GM12874 (cell line): Measurements from ENCODE around the gene LUZP1.
A peak's percentile ranks its signal among the peaks of the same experiment; 100 is the strongest.

Source experiments
- TF ChIP-seq, protein P1 (sequence below): IDR thresholded peaks from 2 replicates; pipeline ENCODE4 v1.5.1; 2011; ENCODE audit warnings: low read depth, mild to moderate bottlenecking, control low read depth, low read length, moderate library complexity; ENCODE audit not compliant: insufficient read depth

LUZP1 gene

DNA sequence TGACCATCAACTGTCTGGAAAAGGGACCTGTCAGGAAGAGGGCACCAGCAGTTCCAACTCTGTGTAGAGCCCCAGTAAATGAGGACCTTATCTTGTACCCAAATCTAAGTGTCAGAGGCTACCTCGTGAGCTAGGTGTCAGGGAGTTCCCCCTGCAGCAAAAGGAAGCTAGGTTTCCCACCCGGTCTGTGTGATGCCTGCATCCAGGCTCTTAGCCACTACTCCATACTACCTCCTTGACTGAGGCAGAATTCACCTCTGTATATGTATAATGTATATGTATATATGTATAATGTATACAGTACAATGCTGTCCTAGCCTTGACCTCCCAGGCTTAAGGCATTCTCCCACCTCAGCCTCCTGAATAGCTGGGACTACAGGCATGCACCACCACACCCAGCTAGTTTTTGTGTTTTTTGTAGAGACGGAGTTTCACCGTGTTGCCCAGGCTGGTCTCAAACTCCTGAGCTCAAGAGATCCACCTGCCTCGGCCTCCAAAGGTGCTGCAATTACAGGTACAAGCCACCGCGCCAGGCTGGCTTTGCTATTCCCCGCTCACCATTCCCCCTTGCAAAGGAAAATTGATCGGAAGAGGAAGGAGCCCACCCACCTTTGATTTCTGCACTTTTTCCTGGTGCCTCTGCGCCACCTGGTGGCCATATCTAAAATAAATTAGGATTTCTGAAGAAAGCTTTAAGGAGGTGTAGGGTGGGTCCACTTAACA is 15.7 kb upstream of the LUZP1 start:
- TF ChIP-seq, protein P1, sequence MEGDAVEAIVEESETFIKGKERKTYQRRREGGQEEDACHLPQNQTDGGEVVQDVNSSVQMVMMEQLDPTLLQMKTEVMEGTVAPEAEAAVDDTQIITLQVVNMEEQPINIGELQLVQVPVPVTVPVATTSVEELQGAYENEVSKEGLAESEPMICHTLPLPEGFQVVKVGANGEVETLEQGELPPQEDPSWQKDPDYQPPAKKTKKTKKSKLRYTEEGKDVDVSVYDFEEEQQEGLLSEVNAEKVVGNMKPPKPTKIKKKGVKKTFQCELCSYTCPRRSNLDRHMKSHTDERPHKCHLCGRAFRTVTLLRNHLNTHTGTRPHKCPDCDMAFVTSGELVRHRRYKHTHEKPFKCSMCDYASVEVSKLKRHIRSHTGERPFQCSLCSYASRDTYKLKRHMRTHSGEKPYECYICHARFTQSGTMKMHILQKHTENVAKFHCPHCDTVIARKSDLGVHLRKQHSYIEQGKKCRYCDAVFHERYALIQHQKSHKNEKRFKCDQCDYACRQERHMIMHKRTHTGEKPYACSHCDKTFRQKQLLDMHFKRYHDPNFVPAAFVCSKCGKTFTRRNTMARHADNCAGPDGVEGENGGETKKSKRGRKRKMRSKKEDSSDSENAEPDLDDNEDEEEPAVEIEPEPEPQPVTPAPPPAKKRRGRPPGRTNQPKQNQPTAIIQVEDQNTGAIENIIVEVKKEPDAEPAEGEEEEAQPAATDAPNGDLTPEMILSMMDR = peak; percentile 47; the same call in 1 of the 2 replicates

DNA sequence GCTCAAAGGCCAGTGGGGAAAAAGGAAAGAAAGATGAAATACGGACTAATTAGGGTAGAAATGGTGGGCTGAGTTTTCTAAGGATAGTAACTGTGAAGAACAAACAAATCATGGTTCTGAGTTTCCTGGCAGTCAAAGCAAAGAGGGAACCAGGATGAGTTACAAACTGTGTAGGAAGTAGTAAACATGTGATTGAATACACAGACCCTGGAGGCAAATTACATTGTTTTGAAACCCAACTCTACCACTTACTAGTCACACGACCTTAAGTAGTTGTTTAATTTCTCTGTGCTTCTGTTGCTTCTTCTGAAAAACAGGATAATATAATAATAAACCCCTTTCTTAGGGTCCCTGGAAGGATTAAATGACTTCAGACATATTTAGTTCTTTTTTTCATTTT is 11.2 kb upstream of the LUZP1 start:
- TF ChIP-seq, protein P1 = no peak

DNA sequence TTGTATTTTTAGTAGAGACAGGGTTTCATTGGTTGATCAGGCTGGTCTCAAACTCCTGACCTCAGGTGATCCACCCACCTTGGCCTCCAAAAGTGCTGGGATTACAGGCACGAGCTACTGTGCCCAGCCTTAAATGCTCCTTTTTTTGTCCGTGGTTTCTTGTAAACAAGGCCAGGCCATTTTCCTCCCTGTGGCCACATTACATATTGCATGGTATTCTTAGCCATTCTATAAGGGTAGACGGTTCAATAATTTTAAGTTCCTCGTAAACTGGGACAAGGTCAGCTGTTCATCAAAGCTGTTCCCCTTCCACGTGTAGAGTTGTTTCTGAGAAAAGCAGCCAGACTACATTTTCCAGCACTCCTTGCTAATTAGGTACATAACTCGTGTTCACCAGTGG is 10.3 kb upstream of the LUZP1 start:
- TF ChIP-seq, protein P1 = peak; percentile 39; the same call in 1 of the 2 replicates

DNA sequence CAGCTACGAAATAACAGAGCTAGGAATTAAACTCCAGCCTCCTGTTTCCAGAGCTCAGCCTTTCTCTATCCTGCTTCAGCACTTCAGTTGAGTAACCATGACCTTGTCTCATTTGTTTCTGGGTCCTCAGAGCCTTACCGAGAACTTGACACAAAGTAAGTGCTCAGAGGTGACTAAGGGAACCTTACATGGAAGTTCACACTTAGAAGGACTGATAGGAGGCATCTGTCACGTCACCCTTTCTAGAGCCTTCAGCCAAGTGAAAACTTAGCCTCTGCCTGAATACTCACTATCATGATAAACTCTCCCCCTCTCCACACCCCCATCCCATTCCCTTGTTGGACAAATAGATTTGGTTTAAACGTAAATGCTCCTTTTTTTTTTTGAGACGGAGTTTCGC is 9.8 kb upstream of the LUZP1 start:
- TF ChIP-seq, protein P1 = no peak

DNA sequence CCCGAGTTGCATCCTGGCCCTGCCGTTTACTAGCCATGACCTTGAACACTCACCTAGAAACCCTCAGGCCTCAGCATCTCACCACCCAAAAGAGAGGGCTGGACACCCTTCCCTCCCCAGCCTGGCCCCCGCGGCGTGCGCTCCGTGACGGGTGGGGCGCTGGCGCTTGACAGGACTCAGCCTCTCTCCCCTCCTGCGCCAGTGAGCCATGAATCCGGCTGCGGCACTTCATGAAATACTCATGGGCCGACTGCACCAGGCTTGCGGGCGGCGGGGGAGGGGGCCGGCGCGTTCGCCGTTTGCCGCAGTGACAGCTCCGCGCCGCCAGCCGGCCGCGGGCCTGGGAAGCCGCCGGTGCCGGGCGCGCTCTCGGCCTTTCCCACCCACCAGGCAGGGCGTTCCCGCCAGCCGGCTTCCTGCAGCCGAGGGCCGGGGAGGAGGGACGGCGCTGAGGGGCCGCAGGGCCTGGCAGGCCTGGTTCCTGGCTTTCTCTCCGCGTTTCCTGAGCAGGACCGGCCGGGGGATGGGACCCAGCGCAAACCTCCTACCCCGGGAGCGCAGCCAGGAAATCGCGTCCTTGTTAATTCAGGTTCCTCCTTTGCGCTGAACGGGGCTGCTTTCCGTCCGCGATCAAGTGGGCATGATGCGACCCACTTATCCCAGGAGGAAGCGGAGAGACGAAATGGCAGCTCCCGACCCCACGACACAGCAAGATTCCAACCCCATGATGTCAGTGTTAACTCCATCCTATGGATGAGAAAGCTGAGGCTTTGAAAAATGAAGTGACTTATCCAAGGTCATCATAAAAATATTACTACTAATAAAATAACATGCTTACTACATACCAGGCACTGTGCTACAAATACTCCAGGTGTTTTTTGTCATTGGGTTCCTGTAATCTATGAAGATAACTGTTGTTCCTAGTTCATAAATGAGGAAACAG is 9.1 kb upstream of the LUZP1 start:
- TF ChIP-seq, protein P1 = peak; percentile 27; the same call in 1 of the 2 replicates

DNA sequence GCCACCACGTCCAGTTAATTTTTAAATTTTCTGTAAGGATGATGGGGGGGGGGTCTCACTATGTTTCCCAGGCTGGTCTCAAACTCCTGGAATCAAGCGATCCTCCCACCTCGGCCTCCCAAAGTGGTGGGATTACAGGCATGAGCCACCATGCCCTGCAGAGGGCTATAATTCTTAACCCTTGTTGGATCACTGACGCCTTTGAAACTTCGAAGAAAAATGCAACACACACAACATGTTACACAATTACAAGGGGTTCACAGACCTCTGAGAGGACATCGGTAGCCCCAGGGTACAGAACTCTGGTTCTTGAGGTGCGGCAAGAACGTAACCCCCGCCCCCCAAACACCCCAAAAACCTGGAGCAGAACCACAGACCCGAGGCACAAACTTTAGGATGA is 8.4 kb upstream of the LUZP1 start:
- TF ChIP-seq, protein P1 = no peak

DNA sequence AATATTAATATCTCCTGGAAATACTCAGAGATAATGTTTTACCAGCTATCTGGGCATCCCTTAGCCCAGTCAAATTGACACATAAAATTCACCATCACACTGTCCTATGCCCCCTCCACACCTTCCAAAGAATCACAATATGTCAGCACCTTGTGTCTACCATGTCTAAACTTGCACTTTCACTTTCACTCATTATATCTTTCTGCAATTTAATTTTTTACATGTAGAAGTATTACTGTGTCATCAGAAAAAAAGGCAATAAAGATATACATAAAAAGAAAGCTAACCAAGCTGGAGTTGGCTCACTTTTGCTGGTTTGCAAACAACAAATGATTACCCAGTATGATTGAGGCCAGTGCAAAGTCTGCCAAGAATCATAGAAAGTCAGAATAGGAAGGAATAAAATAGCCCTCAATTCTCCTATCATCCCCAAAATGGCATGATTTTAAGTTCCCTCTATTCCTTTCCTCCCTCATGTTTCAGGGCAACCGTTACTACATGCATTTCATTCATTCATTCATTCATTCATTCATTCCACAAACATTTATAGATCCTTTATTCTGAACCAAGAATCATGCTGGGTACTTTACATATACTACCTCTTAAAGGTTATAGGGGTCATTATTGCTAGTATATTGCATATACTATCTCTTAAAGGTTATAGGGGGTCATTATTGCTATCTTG is 5.9 kb upstream of the LUZP1 start:
- TF ChIP-seq, protein P1 = no peak
